ENCODE data around the gene RASA3.

Gene RASA3

GRCh38 chr13:114012921-114013320, 119.5 kb downstream of the RASA3 start:
- Histone ChIP-seq H2AFZ (ENCODE audit: low read length) (no peak overlapping the region), H3K9me3 (replicated peaks; ENCODE audit: insufficient read depth, low read length) (no peaks in the 10 kb centered on the region), H3K27me3 (replicated peaks; ENCODE audit: insufficient read depth, low read length) (no peaks in the 10 kb centered on the region), H3K4me1 (ENCODE audit: low read length) (no peaks in the 10 kb centered on the region), H3K9ac (ENCODE audit: low read length) (no peak overlapping the region), H3K4me2 (ENCODE audit: low read depth, low read length) (no peak overlapping the region), H3K4me3 (ENCODE audit: low read length) (no peak overlapping the region), H3F3A (ENCODE audit: insufficient read depth, low read length) (no peaks in the 10 kb centered on the region; the same call in 1 of the 2 replicates), H3K27ac (ENCODE audit: low read length) (no peak overlapping the region), H3K79me2 (ENCODE audit: low read length) (peaks cover 69% of the 10 kb centered on the region), H3K9me2 (replicated peaks; ENCODE audit: insufficient read depth, low read length) (no peaks in the 10 kb centered on the region), H4K20me1 (ENCODE audit: insufficient read depth, low read length) (no peaks in the 10 kb centered on the region), H3K36me3 (replicated peaks; ENCODE audit: insufficient read depth, low read length) (peaks cover 46% of the 10 kb centered on the region; the same call in 1 of the 2 replicates)
- DNase-seq = no peak
- TF ChIP-seq CTCF (IDR thresholded peaks at IDR 0.05; ENCODE audit: low read length) (no peak), EZH2 (optimal IDR thresholded peaks at IDR 0.05; ENCODE audit: low read depth, low read length) (no peak), EZH2phosphoT487 (IDR thresholded peaks at IDR 0.05; ENCODE audit: low read length) (no peak)

GRCh38 chr13:114012141-114012540, 120.3 kb downstream of the RASA3 start:
- H3K4me1 ChIP-seq (ENCODE audit: low read length) = no peaks in the 10 kb centered on the region
- no peak overlapping the region for H3K4me2 ChIP-seq (ENCODE audit: low read depth, low read length)
- peaks cover 61% of the 10 kb centered on the region for H3K79me2 ChIP-seq (ENCODE audit: low read length)
- no peaks in the 10 kb centered on the region for H3K9me2 ChIP-seq (replicated peaks; ENCODE audit: insufficient read depth, low read length)
- H3K36me3 ChIP-seq (replicated peaks; ENCODE audit: insufficient read depth, low read length) = peaks cover 41% of the 10 kb centered on the region; the same call in 1 of the 2 replicates
- no peak overlapping the region for H3K9ac ChIP-seq (ENCODE audit: low read length)
- no peak overlapping the region for H2AFZ ChIP-seq (ENCODE audit: low read length)
- H3F3A ChIP-seq (ENCODE audit: insufficient read depth, low read length) = no peaks in the 10 kb centered on the region; the same call in 1 of the 2 replicates
- TF ChIP-seq EZH2 (optimal IDR thresholded peaks at IDR 0.05; ENCODE audit: low read depth, low read length) (no peak), EZH2phosphoT487 (IDR thresholded peaks at IDR 0.05; ENCODE audit: low read length) (no peak), CTCF (IDR thresholded peaks at IDR 0.05; ENCODE audit: low read length) (no peak)
- no peaks in the 10 kb centered on the region for H3K9me3 ChIP-seq (replicated peaks; ENCODE audit: insufficient read depth, low read length)
- DNase-seq = no peak
- H3K27ac ChIP-seq (ENCODE audit: low read length) = no peak overlapping the region
- H4K20me1 ChIP-seq (ENCODE audit: insufficient read depth, low read length) = no peaks in the 10 kb centered on the region
- no peak overlapping the region for H3K4me3 ChIP-seq (ENCODE audit: low read length)
- H3K27me3 ChIP-seq (replicated peaks; ENCODE audit: insufficient read depth, low read length) = no peaks in the 10 kb centered on the region

- H3K79me2 ChIP-seq (ENCODE audit: low read length) = peaks cover 52% of the 10 kb centered on the region
- H3K27me3 ChIP-seq (replicated peaks; ENCODE audit: insufficient read depth, low read length) = no peaks in the 10 kb centered on the region
- H3K36me3 ChIP-seq (replicated peaks; ENCODE audit: insufficient read depth, low read length) = peaks cover 35% of the 10 kb centered on the region; the same call in 1 of the 2 replicates
- no peak for TF ChIP-seq EZH2 (optimal IDR thresholded peaks at IDR 0.05; ENCODE audit: low read depth, low read length)
- TF ChIP-seq EZH2phosphoT487 (IDR thresholded peaks at IDR 0.05; ENCODE audit: low read length) = no peak
- TF ChIP-seq CTCF (IDR thresholded peaks at IDR 0.05; ENCODE audit: low read length) = no peak
- no peaks in the 10 kb centered on the region for H3K4me1 ChIP-seq (ENCODE audit: low read length)
- H4K20me1 ChIP-seq (ENCODE audit: insufficient read depth, low read length) = no peaks in the 10 kb centered on the region
- no peak for DNase-seq
- H3K27ac ChIP-seq (ENCODE audit: low read length) = no peak overlapping the region
- H3K9ac ChIP-seq (ENCODE audit: low read length) = no peak overlapping the region
- no peak overlapping the region for H3K4me3 ChIP-seq (ENCODE audit: low read length)
- no peak overlapping the region for H2AFZ ChIP-seq (ENCODE audit: low read length)
- no peak overlapping the region for H3K4me2 ChIP-seq (ENCODE audit: low read depth, low read length)
- H3K9me3 ChIP-seq (replicated peaks; ENCODE audit: insufficient read depth, low read length) = no peaks in the 10 kb centered on the region
- no peaks in the 10 kb centered on the region; the same call in 1 of the 2 replicates for H3F3A ChIP-seq (ENCODE audit: insufficient read depth, low read length)
- no peaks in the 10 kb centered on the region for H3K9me2 ChIP-seq (replicated peaks; ENCODE audit: insufficient read depth, low read length)
Measured at GRCh38 chr13:114011226-114011625, 121.2 kb downstream of the RASA3 start.

All from MM.1S (cell line).